Pancreas (tissue), 10 donors: Measurements from ENCODE around the gene RBMS1. TPM values are rescaled to one million over a fixed set of nuclear protein-coding genes. Genes with fewer than 3 reads are reported as not detected.

Experiments
- ATAC-seq, 4 donors: fragments of 200-7000 bp; cut with Tn5 transposase; one replicate each; pipeline versions ENCODE4 v1.8.0 to v1.9.1; 2020; ENCODE audit warnings: mild to moderate bottlenecking in 4 of 4, moderate library complexity in 4 of 4
- DNase-seq, 6 donors: peaks; one replicate each; pipeline ENCODE4 v3.0.0-alpha.2; 2020
- FAIRE-seq: peaks from 2 replicates; lab custom pipeline; 2012; peaks lifted over from hg19 to GRCh38; lab: Jason Lieb, UNC
- H3K27ac ChIP-seq, 4 donors: fragments of 200-600 bp; sonication (generic); 1 replicate in 3 of 4; 2 replicates in 1 of 4; pipeline versions ENCODE4 v1.5.0 to v1.8.0; 2020
- H3K27me3 ChIP-seq, 4 donors: fragments of 200-600 bp; one replicate each; pipeline ENCODE4 v1.8.0; 2021
- H3K36me3 ChIP-seq, 3 donors: fragments of 200-600 bp; sonication (generic) in 1 of 3; one replicate each; pipeline versions ENCODE4 v1.5.0 to v1.8.0; 2020 to 2021
- H3K4me1 ChIP-seq, 3 donors: fragments of 200-600 bp; one replicate each; pipeline ENCODE4 v1.8.0; 2021
- H3K4me3 ChIP-seq, 4 donors: fragments of 200-600 bp; sonication (generic) in 2 of 4; one replicate each; pipeline versions ENCODE4 v1.5.0 to v1.8.0; 2020 to 2021
- H3K9me3 ChIP-seq, 4 donors: fragments of 200-600 bp; one replicate each; pipeline ENCODE4 v1.8.0; 2021
- WGBS, 2 donors: extraction: QIAGEN DNeasy Blood & Tissue Kit; methylation state at CpG; one replicate each; pipeline ENCODE4 v1.1.7; 2013; 5-methylcytosine and 5-hydroxymethylcytosine counted together
- intact Hi-C, 3 donors: fragments of 100-400 bp; cut with DNase I; formaldehyde crosslinking; loops; one replicate each; pipeline versions ENCODE4 v1.11.1 to v1.14.2; 2022
- polyA plus RNA-seq, 2 donors: library from polyadenylated mRNA; stranded (reverse); fragments of 200-250 nt; gene quantifications; one replicate each; pipeline ENCODE4 v1.2.3, GENCODE V29; 2013
- total RNA-seq, 6 donors: library from RNA; stranded (reverse); fragmentation: NEBNext Ultra II Directional in 4 of 6; extraction: Animal tissue kit (Norgen Biotek cat#: 25700) in 4 of 6; gene quantifications; one replicate each; pipeline versions ENCODE4 v1.2.1 to v1.2.4, GENCODE V29; 2021 to 2023
- TF ChIP-seq, protein P1 (sequence below), 4 donors: fragments of 200-600 bp; sonication (generic) in 3 of 4; IDR thresholded peaks; one replicate each; pipeline versions ENCODE4 v1.5.0 to v1.8.0; 2021; ENCODE audit warnings: antibody characterized with exemption in 4 of 4
- donor health status: healthy with polysubstance abuse.
- donor health status: DM: no; HTN: no; CAD: no; lungs with moderate emphysema.
- donor health status: DM: no; HTN: no; CAD: no.
- donor health status: control.
- donor health status: control.
- donor health status: Bipolar disorder and iron deficiency.
- donor health status: DM: yes; HTN: yes; CAD: no.
- donor health status: DM: no; HTN: no; CAD: no.
- donor health status: DM: no; HTN: no; CAD: no.
- donor health status: DM: yes; HTN: yes; CAD: no.

The RBMS1 gene
- total and polyA plus RNA-seq, 8 donors: 6.3 to 26.1 (median 8.7) TPM

DNA sequence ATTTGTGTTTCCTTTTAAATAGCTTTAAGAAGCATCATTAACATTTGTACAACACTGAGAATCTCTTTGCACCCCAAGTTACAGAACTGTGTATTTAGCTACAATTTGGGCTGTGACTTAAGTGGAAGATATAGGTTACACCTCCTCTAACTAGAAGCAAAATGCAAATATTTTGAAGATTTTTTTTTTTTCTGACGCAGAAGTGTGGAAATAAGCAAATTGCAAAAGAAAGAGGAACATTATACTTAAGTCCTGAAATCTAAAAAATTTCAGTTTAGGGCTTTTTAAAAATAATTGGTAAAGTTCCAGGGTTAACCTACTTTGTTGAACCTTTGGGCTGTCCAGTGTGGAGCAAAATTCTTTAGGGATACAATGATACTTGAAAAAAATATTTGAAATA is 41.4 kb upstream of the RBMS1 start:
- no peaks in the 10 kb centered on the region for H3K36me3 ChIP-seq
- intact Hi-C loops: no loop called here
- TF ChIP-seq, protein P1, sequence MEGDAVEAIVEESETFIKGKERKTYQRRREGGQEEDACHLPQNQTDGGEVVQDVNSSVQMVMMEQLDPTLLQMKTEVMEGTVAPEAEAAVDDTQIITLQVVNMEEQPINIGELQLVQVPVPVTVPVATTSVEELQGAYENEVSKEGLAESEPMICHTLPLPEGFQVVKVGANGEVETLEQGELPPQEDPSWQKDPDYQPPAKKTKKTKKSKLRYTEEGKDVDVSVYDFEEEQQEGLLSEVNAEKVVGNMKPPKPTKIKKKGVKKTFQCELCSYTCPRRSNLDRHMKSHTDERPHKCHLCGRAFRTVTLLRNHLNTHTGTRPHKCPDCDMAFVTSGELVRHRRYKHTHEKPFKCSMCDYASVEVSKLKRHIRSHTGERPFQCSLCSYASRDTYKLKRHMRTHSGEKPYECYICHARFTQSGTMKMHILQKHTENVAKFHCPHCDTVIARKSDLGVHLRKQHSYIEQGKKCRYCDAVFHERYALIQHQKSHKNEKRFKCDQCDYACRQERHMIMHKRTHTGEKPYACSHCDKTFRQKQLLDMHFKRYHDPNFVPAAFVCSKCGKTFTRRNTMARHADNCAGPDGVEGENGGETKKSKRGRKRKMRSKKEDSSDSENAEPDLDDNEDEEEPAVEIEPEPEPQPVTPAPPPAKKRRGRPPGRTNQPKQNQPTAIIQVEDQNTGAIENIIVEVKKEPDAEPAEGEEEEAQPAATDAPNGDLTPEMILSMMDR (IDR thresholded peaks at IDR 0.05): no peak
- ATAC-seq: no peak
- 87% methylated on average over 1 of the region's 1 CpG for WGBS, 2 donors
- H3K27ac ChIP-seq: no peak overlapping the region
- no peaks in the 10 kb centered on the region for H3K9me3 ChIP-seq
- H3K27me3 ChIP-seq: peaks cover 0 to 3% (median 0%) of the 10 kb centered on the region in 4 donors
- H3K4me1 ChIP-seq: no peaks in the 10 kb centered on the region
- no peak for DNase-seq
- no peak overlapping the region for H3K4me3 ChIP-seq
- no peak for FAIRE-seq

DNA sequence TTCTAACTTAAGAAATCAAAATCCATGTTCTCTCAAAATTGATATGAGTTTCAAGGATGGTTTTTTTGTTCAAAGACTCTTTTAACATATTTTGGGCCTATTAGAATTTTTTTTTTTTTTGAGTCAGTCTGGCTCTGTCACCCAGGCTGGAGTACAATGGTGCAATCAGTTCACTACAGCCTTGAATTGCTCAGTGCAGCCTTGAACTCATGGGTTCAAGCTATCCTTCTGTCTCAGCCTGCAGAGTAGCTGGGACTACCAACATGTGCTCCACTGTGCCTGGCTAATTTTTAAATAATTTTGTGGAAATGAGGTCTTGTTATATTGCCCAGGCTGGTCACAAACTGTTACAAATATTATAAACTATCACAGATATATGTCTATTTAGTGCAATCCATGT is 40.6 kb upstream of the RBMS1 start:
- H3K4me3 ChIP-seq: no peak overlapping the region
- DNase-seq: no peak
- no peak for ATAC-seq
- no peaks in the 10 kb centered on the region for H3K9me3 ChIP-seq
- TF ChIP-seq, protein P1 (IDR thresholded peaks at IDR 0.05): no peak
- no peak for FAIRE-seq
- peaks cover 0 to 3% (median 0%) of the 10 kb centered on the region in 4 donors for H3K27me3 ChIP-seq
- H3K27ac ChIP-seq: no peak overlapping the region
- no peaks in the 10 kb centered on the region for H3K36me3 ChIP-seq
- intact Hi-C loops: no loop called here
- no peaks in the 10 kb centered on the region for H3K4me1 ChIP-seq

DNA sequence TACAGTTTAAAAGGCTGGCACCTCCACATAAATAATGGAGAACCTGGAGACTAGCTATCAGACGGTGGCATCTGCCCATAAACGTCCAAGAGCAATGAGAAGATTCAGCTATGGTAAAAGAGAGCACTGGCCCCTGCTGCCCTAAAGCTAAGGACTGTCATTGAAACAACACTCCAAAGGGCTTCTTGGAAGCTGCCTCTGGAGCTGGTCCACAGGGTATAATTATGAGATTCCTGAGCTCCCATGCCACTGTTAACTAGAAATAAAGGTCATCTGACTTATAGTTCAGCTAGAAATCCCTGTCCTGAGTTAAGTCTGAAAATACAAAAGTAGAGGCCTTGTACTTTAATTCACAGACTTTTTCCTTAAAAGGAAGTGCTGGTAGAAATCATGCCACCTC is 39.9 kb upstream of the RBMS1 start:
- intact Hi-C loops: no loop called here
- no peak for DNase-seq
- 63 to 79% methylated on average over 2 of the region's 2 CpGs for WGBS, 2 donors
- no peak for FAIRE-seq
- TF ChIP-seq, protein P1 (IDR thresholded peaks at IDR 0.05): no peak
- H3K9me3 ChIP-seq: no peaks in the 10 kb centered on the region
- ATAC-seq: no peak
- no peak overlapping the region for H3K4me3 ChIP-seq
- H3K4me1 ChIP-seq: no peaks in the 10 kb centered on the region
- peaks cover 0 to 3% (median 0%) of the 10 kb centered on the region in 4 donors for H3K27me3 ChIP-seq
- H3K27ac ChIP-seq: no peak overlapping the region
- no peaks in the 10 kb centered on the region for H3K36me3 ChIP-seq

DNA sequence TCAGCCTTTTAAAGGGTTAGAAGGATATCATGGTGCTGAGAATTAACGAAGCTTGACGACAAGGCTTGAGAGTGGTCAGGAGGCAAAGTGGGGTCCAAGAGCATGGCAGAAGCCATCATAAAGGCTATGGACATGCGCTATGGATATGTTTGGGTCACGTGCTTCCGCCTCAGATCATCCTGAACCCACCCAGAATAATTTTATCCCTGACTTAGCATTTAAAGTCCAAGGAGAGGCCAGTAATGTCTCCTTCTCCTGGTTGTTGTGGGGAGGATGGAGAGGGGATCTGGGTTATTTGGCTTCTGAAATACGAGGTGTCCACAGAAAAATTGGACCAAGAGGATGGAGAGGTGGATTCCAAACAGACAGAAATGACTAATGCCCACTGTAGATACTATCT is 38.8 kb upstream of the RBMS1 start:
- Histone ChIP-seq H3K4me3 (no peak overlapping the region), H3K4me1 (no peaks in the 10 kb centered on the region), H3K27ac (no peak overlapping the region), H3K27me3 (peaks cover 0 to 3% (median 0%) of the 10 kb centered on the region in 4 donors), H3K36me3 (no peaks in the 10 kb centered on the region), H3K9me3 (no peaks in the 10 kb centered on the region)
- no peak for ATAC-seq
- FAIRE-seq: no peak
- WGBS, 2 donors: 77 to 78% methylated on average over 6 of the region's 6 CpGs
- intact Hi-C loops: no loop called here
- no peak for DNase-seq
- TF ChIP-seq, protein P1 (IDR thresholded peaks at IDR 0.05): no peak

DNA sequence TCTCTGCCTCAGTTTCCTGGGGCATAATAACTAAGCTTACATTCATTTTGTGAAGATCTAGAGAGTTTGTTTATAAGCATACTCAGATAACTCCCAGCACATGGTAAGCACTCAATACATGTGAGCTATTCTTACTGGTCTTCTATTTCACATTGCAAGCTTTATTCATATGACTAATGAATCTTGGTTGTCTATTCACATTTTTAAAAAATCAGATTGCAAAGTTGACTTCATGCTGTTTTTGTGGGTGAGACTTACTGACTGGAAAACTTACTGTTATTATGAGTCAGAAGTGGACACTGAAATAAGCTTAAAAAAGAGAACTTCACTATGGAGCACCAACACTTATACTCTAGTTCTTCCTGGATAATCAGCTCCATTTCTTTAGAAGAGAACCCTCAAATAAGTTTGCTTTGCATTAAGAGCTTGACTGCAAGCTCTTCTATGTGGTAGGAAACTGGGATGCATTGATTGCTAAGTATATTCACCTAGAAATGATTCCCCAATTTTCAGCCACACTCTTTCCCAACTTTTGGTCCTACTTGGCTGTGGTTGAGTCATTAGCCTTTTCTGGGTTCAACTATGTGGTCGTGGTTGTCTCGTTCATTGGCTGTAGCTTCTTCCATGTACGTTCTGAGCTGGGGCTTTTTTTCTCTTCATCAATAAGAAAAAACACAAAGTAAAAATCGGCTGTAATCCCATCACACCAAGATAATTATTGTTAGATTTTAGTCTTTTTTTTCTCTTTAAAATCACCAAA is 29.5 kb upstream of the RBMS1 start:
- H3K36me3 ChIP-seq: no peaks in the 10 kb centered on the region
- no peaks in the 10 kb centered on the region for H3K27me3 ChIP-seq
- no peak for ATAC-seq
- 75 to 79% methylated on average over 4 of the region's 4 CpGs for WGBS, 2 donors
- no peak overlapping the region for H3K4me3 ChIP-seq
- H3K27ac ChIP-seq: no peak overlapping the region
- intact Hi-C loops: no loop called here
- H3K9me3 ChIP-seq: no peaks in the 10 kb centered on the region
- no peak for DNase-seq
- H3K4me1 ChIP-seq: no peaks in the 10 kb centered on the region
- no peak for FAIRE-seq
- TF ChIP-seq, protein P1 (IDR thresholded peaks at IDR 0.05): no peak
